SK-N-SH treated with all-trans-retinoic acid at 6 μM for 48 hours (cell line): Measurements from ENCODE around the gene TMEM135.

Experiments used
- ATAC-seq: fragments of 200-7000 bp; cut with Tn5 transposase; 3 replicates; pipeline ENCODE4 v1.9.1; 2020; ENCODE audit warnings: mild to moderate bottlenecking, moderate library complexity
- ARNTL ChIP-seq: fragments of 450-650 bp; formaldehyde crosslinking; IDR thresholded peaks from 2 replicates; pipeline ENCODE4 v1.5.0; 2020; ENCODE audit warnings: low read depth, mild to moderate bottlenecking, moderate library complexity, borderline replicate concordance
- BACH2 ChIP-seq: fragments of 250-450 bp; sonication (Bioruptor Pico); IDR thresholded peaks from 2 replicates; pipeline ENCODE4 v1.9.0; 2021; ENCODE audit warnings: mild to moderate bottlenecking, borderline replicate concordance
- CREB5 ChIP-seq: fragments of 250-450 bp; sonication (Bioruptor Pico); IDR thresholded peaks from 2 replicates; pipeline ENCODE4 v1.5.1; 2020; ENCODE audit warnings: low read depth, mild to moderate bottlenecking, moderate library complexity
- CSDC2 ChIP-seq: fragments of 250-450 bp; sonication (Bioruptor Pico); IDR thresholded peaks from 2 replicates; pipeline ENCODE4 v1.5.0; 2020; ENCODE audit warnings: mild to moderate bottlenecking, moderate library complexity
- CSRNP3 ChIP-seq: fragments of 250-450 bp; sonication (Bioruptor Pico); IDR thresholded peaks from 2 replicates; pipeline ENCODE4 v1.5.1; 2021; ENCODE audit warnings: mild to moderate bottlenecking, moderate library complexity
- ESRRG ChIP-seq: fragments of 250-450 bp; sonication (Bioruptor Pico); IDR thresholded peaks from 2 replicates; pipeline ENCODE4 v1.6.1; 2021; ENCODE audit warnings: mild to moderate bottlenecking
- GLIS3 ChIP-seq: fragments of 250-450 bp; sonication (Bioruptor Pico); IDR thresholded peaks from 2 replicates; pipeline ENCODE4 v1.5.0; 2020; ENCODE audit warnings: mild to moderate bottlenecking, moderate library complexity
- ISL1 ChIP-seq: fragments of 250-450 bp; sonication (Bioruptor Pico); IDR thresholded peaks from 2 replicates; pipeline ENCODE4 v2.1.2; 2022; ENCODE audit warnings: mild to moderate bottlenecking, moderate library complexity
- OSR1 ChIP-seq: fragments of 250-450 bp; sonication (Bioruptor Pico); IDR thresholded peaks from 2 replicates; pipeline ENCODE4 v1.8.0; 2022; ENCODE audit warnings: moderate library complexity, mild to moderate bottlenecking, inconsistent platforms
- PATZ1 ChIP-seq: fragments of 250-450 bp; sonication (Bioruptor Pico); IDR thresholded peaks from 2 replicates; pipeline ENCODE4 v1.8.0; 2020; ENCODE audit warnings: mild to moderate bottlenecking, moderate library complexity, borderline replicate concordance
- POU6F1 ChIP-seq: fragments of 250-450 bp; sonication (Bioruptor Pico); IDR thresholded peaks from 2 replicates; pipeline ENCODE4 v1.8.0; 2021; ENCODE audit warnings: low read depth, mild to moderate bottlenecking, moderate library complexity, borderline replicate concordance
- PPARA ChIP-seq: fragments of 250-450 bp; sonication (Bioruptor Pico); IDR thresholded peaks from 2 replicates; pipeline ENCODE4 v1.5.0; 2020; ENCODE audit warnings: mild to moderate bottlenecking, borderline replicate concordance
- RARB ChIP-seq: fragments of 250-450 bp; sonication (Bioruptor Pico); IDR thresholded peaks from 2 replicates; pipeline ENCODE4 v1.8.0; 2021; ENCODE audit warnings: mild to moderate bottlenecking, moderate library complexity
- SNAI2 ChIP-seq: fragments of 250-450 bp; sonication (Bioruptor Pico); IDR thresholded peaks from 2 replicates; pipeline ENCODE4 v1.5.0; 2020; ENCODE audit warnings: mild to moderate bottlenecking, moderate library complexity
- TCF4 ChIP-seq: fragments of 250-450 bp; sonication (Bioruptor Pico); IDR thresholded peaks from 2 replicates; pipeline ENCODE4 v1.8.0; 2021; ENCODE audit warnings: mild to moderate bottlenecking, moderate library complexity, borderline replicate concordance
- TOX ChIP-seq: fragments of 250-450 bp; sonication (Bioruptor Pico); IDR thresholded peaks from 2 replicates; pipeline ENCODE4 v1.8.0; 2021; ENCODE audit warnings: mild to moderate bottlenecking, moderate library complexity, borderline replicate concordance
- ZC3H10 ChIP-seq: fragments of 250-450 bp; sonication (Bioruptor Pico); IDR thresholded peaks from 2 replicates; pipeline ENCODE4 v1.5.1; 2021; ENCODE audit warnings: mild to moderate bottlenecking, moderate library complexity
- ZFP3 ChIP-seq: fragments of 250-450 bp; sonication (Bioruptor Pico); IDR thresholded peaks from 2 replicates; pipeline ENCODE4 v1.5.0; 2020; ENCODE audit warnings: mild to moderate bottlenecking, moderate library complexity
- ZFP30 ChIP-seq: fragments of 450-650 bp; formaldehyde crosslinking; IDR thresholded peaks from 2 replicates; pipeline ENCODE4 v1.5.0; 2022; ENCODE audit warnings: mild to moderate bottlenecking, moderate library complexity
- ZNF565 ChIP-seq: fragments of 450-650 bp; formaldehyde crosslinking; conservative IDR thresholded peaks from 2 replicates; pipeline ENCODE4 v1.5.0; 2020; ENCODE audit warnings: low read depth, mild to moderate bottlenecking, moderate library complexity
- ZNF70 ChIP-seq: fragments of 450-650 bp; formaldehyde crosslinking; IDR thresholded peaks from 2 replicates; pipeline ENCODE4 v1.5.0; 2020; ENCODE audit warnings: mild to moderate bottlenecking, moderate library complexity
- ZNF8 ChIP-seq: fragments of 450-650 bp; formaldehyde crosslinking; IDR thresholded peaks from 2 replicates; pipeline ENCODE4 v1.5.0; 2020; ENCODE audit warnings: mild to moderate bottlenecking, moderate library complexity
- TF ChIP-seq, protein P1 (sequence below): fragments of 250-450 bp; sonication (Bioruptor Pico); IDR thresholded peaks from 2 replicates; pipeline ENCODE4 v1.5.0; 2020; ENCODE audit warnings: mild to moderate bottlenecking, moderate library complexity

Gene TMEM135

GRCh38 chr11:87215236-87215635 lies 177.5 kb downstream of the TMEM135 start:
- no peak for TF ChIP-seq OSR1 (CRISPR knock-in tag)
- no peak for TF ChIP-seq PATZ1 (CRISPR knock-in tag)
- no peak for TF ChIP-seq ZNF8
- no peak for TF ChIP-seq TCF4
- TF ChIP-seq ISL1 = no peak

GRCh38 chr11:87219266-87219665 lies 181.5 kb downstream of the TMEM135 start:
- no peak for ATAC-seq
- TF ChIP-seq BACH2 (CRISPR knock-in tag) (no peak), TOX (CRISPR knock-in tag) (no peak), ZNF70 (CRISPR knock-in tag) (no peak), ZNF565 (no peak)

More at GRCh38 chr11:87215236-87215635, 177.5 kb downstream of the TMEM135 start:
- ATAC-seq = no peak

DNA sequence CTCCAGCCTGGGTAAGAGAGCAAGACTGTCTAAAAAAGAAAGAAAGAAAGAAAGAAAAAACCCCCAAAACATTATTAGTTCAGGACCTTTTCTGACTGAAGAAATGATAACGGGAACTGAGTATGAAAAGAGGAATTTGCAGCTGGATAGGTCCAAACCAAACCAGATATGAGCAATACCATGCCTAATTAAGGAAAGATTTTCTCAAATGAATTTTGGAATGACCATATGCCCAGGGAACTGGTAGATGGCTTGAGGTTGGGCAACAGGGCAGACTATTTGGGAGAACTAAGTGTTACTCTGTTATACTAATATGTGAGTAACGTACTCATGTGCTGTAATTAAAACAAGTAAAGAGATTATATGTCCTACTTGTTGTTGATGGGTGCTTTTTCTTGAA lies 186.1 kb downstream of the TMEM135 start:
- no peak for ATAC-seq
- no peak for TF ChIP-seq CREB5 (CRISPR knock-in tag)
- TF ChIP-seq ZNF565 = no peak
- TF ChIP-seq ZFP30 (CRISPR knock-in tag) = no peak
- TF ChIP-seq BACH2 (CRISPR knock-in tag) = no peak
- TF ChIP-seq CSDC2 = no peak
- no peak for TF ChIP-seq RARB
- TF ChIP-seq PPARA (CRISPR knock-in tag) = no peak
- no peak for TF ChIP-seq CSRNP3 (CRISPR knock-in tag)
- TF ChIP-seq TOX (CRISPR knock-in tag) = no peak
- no peak for TF ChIP-seq ZNF8
- TF ChIP-seq ZC3H10 (CRISPR knock-in tag) = no peak
- TF ChIP-seq ZFP3 (CRISPR knock-in tag) = no peak
- TF ChIP-seq ZNF70 (CRISPR knock-in tag) = no peak
- no peak for TF ChIP-seq ARNTL (CRISPR knock-in tag)
- TF ChIP-seq PATZ1 (CRISPR knock-in tag) = no peak
- TF ChIP-seq TCF4 = no peak
- TF ChIP-seq ISL1 = no peak
- TF ChIP-seq SNAI2 (CRISPR knock-in tag) = no peak
- no peak for TF ChIP-seq POU6F1 (CRISPR knock-in tag)
- TF ChIP-seq, all 23 proteins: peak for 0

GRCh38 chr11:87224486-87224885 lies 186.8 kb downstream of the TMEM135 start:
- TF ChIP-seq ISL1 (no peak), SNAI2 (CRISPR knock-in tag) (no peak), TOX (CRISPR knock-in tag) (no peak), ZFP30 (CRISPR knock-in tag) (no peak), PPARA (CRISPR knock-in tag) (no peak), ZC3H10 (CRISPR knock-in tag) (no peak), GLIS3 (CRISPR knock-in tag) (no peak), ESRRG (CRISPR knock-in tag) (no peak), POU6F1 (CRISPR knock-in tag) (no peak)
- TF ChIP-seq, protein P1, sequence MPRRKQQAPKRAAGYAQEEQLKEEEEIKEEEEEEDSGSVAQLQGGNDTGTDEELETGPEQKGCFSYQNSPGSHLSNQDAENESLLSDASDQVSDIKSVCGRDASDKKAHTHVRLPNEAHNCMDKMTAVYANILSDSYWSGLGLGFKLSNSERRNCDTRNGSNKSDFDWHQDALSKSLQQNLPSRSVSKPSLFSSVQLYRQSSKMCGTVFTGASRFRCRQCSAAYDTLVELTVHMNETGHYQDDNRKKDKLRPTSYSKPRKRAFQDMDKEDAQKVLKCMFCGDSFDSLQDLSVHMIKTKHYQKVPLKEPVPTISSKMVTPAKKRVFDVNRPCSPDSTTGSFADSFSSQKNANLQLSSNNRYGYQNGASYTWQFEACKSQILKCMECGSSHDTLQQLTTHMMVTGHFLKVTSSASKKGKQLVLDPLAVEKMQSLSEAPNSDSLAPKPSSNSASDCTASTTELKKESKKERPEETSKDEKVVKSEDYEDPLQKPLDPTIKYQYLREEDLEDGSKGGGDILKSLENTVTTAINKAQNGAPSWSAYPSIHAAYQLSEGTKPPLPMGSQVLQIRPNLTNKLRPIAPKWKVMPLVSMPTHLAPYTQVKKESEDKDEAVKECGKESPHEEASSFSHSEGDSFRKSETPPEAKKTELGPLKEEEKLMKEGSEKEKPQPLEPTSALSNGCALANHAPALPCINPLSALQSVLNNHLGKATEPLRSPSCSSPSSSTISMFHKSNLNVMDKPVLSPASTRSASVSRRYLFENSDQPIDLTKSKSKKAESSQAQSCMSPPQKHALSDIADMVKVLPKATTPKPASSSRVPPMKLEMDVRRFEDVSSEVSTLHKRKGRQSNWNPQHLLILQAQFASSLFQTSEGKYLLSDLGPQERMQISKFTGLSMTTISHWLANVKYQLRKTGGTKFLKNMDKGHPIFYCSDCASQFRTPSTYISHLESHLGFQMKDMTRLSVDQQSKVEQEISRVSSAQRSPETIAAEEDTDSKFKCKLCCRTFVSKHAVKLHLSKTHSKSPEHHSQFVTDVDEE = no peak
- no peak for ATAC-seq
